HL-60 (cell line): ENCODE measurements around the gene B3GALNT1.

Experiments used
- POLR2AphosphoS5 ChIP-seq: IDR thresholded peaks from 2 replicates; pipeline ENCODE4 v1.6.1; 2012; ENCODE audit warnings: low read depth
- TF ChIP-seq, protein P1 (sequence below): IDR thresholded peaks from one replicate; pipeline ENCODE4 v1.5.1; 2011; ENCODE audit warnings: low read length, control low read depth, inconsistent platforms; ENCODE audit not compliant: insufficient read depth

DNA sequence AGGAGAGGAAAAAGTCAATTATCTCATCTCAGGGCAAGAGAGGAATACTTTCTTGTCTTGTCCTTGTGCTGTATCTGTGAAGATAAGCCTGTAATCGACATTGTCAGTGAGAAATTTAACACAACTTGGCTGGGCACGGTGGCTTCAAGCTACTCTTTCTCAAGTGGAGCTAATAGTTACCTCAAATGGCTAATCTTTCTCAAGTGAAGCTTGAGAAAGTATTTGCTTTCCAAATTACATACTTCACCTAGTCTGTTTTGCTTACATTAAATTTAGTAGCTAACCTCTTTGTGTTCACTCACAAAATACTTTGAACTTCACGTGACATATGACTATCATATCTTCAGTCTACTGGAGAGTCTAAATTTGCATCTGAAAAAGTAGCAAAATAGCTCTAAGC lies 48.3 kb upstream of the B3GALNT1 start:
- TF ChIP-seq, protein P1, sequence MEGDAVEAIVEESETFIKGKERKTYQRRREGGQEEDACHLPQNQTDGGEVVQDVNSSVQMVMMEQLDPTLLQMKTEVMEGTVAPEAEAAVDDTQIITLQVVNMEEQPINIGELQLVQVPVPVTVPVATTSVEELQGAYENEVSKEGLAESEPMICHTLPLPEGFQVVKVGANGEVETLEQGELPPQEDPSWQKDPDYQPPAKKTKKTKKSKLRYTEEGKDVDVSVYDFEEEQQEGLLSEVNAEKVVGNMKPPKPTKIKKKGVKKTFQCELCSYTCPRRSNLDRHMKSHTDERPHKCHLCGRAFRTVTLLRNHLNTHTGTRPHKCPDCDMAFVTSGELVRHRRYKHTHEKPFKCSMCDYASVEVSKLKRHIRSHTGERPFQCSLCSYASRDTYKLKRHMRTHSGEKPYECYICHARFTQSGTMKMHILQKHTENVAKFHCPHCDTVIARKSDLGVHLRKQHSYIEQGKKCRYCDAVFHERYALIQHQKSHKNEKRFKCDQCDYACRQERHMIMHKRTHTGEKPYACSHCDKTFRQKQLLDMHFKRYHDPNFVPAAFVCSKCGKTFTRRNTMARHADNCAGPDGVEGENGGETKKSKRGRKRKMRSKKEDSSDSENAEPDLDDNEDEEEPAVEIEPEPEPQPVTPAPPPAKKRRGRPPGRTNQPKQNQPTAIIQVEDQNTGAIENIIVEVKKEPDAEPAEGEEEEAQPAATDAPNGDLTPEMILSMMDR, result no peak
- no peak for TF ChIP-seq POLR2AphosphoS5
